Mesenchymal stem cell (in vitro differentiated cells and primary cell): ENCODE results near the gene PTPRS.
"Not testable (repeated sequence)": the region's sequence is repeated elsewhere in the genome, so short reads cannot be mapped to it uniquely, and the experiment has no call there.

Experiments used
- DNase-seq: peaks from one replicate; pipeline ENCODE4 v3.0.0-alpha.2; 2013
- H2AFZ ChIP-seq: one replicate; pipeline ENCODE4 v1.6.1; 2013; ENCODE audit warnings: low read depth, mild to moderate bottlenecking, control low read depth, inconsistent platforms, low read length, moderate library complexity
- H2AK5ac ChIP-seq: 2 replicates; pipeline ENCODE4 v1.6.1; 2013; ENCODE audit warnings: low read length, moderate library complexity, mild to moderate bottlenecking, inconsistent platforms; ENCODE audit not compliant: severe bottlenecking
- H2BK120ac ChIP-seq: one replicate; pipeline ENCODE4 v1.6.1; 2013; ENCODE audit warnings: low read depth, mild to moderate bottlenecking, inconsistent platforms, low read length, moderate library complexity
- H2BK12ac ChIP-seq, 2 experiments: one replicate each; pipeline ENCODE4 v1.6.1; 2013; ENCODE audit warnings: inconsistent platforms in 2 of 2, low read length in 2 of 2, mild to moderate bottlenecking in 2 of 2, moderate library complexity in 2 of 2, control low read depth in 1 of 2
- H2BK15ac ChIP-seq: one replicate; pipeline ENCODE4 v1.6.1; 2013; ENCODE audit warnings: mild to moderate bottlenecking, low read depth, inconsistent platforms; ENCODE audit not compliant: poor library complexity, severe bottlenecking
- H2BK5ac ChIP-seq: 2 replicates; pipeline ENCODE4 v1.6.1; 2013; ENCODE audit warnings: low read depth, mild to moderate bottlenecking, low read length, control low read depth, inconsistent platforms; ENCODE audit not compliant: poor library complexity, severe bottlenecking
- H3K14ac ChIP-seq, 2 experiments: one replicate each; pipeline ENCODE4 v1.6.1; 2013; ENCODE audit warnings: inconsistent platforms in 2 of 2, low read length in 2 of 2, control low read depth in 1 of 2, mild to moderate bottlenecking in 1 of 2, moderate library complexity in 1 of 2
- H3K18ac ChIP-seq, 2 experiments: one replicate each; pipeline ENCODE4 v1.6.1; 2013; ENCODE audit warnings: inconsistent platforms in 2 of 2, low read length in 2 of 2, control low read depth in 1 of 2, low read depth in 1 of 2, mild to moderate bottlenecking in 1 of 2
- H3K23ac ChIP-seq, 2 experiments: one replicate each; pipeline ENCODE4 v1.6.1; 2013; ENCODE audit warnings: inconsistent platforms in 2 of 2, low read length in 2 of 2, mild to moderate bottlenecking in 2 of 2, moderate library complexity in 2 of 2, control low read depth in 1 of 2
- H3K27ac ChIP-seq: 2 replicates; pipeline ENCODE4 v1.5.1; 2013; ENCODE audit warnings: mild to moderate bottlenecking, moderate library complexity, low read length, control low read depth, inconsistent platforms; ENCODE audit not compliant: poor library complexity, severe bottlenecking
- H3K27me3 ChIP-seq, 2 experiments: 2 replicates each; pipeline versions ENCODE4 v1.6.1 to v1.7.0; 2013; ENCODE audit warnings: low read length in 2 of 2, mild to moderate bottlenecking in 2 of 2, moderate library complexity in 2 of 2, control low read depth in 1 of 2, inconsistent platforms in 1 of 2; ENCODE audit not compliant: control insufficient read depth in 1 of 2, insufficient read depth in 1 of 2
- H3K36me3 ChIP-seq, 2 experiments: 2 replicates each; pipeline versions ENCODE4 v1.6.1 to v1.7.0; 2013; ENCODE audit warnings: low read length in 2 of 2, control low read depth in 1 of 2, inconsistent platforms in 1 of 2, low read depth in 1 of 2, mild to moderate bottlenecking in 1 of 2; ENCODE audit not compliant: insufficient read depth in 2 of 2, control insufficient read depth in 1 of 2
- H3K4ac ChIP-seq, 2 experiments: one replicate each; pipeline ENCODE4 v1.6.1; 2013; ENCODE audit warnings: inconsistent platforms in 2 of 2, low read length in 2 of 2, mild to moderate bottlenecking in 2 of 2, moderate library complexity in 2 of 2, control low read depth in 1 of 2, low read depth in 1 of 2
- H3K4me1 ChIP-seq: 2 replicates; pipeline ENCODE4 v1.6.1; 2013; ENCODE audit warnings: low read depth, low read length, control low read depth; ENCODE audit not compliant: control insufficient read depth, insufficient read depth
- H3K4me2 ChIP-seq: 2 replicates; pipeline ENCODE4 v1.6.1; 2013; ENCODE audit warnings: low read length, mild to moderate bottlenecking, inconsistent platforms; ENCODE audit not compliant: poor library complexity, severe bottlenecking
- H3K4me3 ChIP-seq, 2 experiments: 2 replicates each; pipeline versions ENCODE4 v1.5.1 to v1.7.0; 2013; ENCODE audit warnings: low read length in 2 of 2, mild to moderate bottlenecking in 2 of 2, control low read depth in 1 of 2, low read depth in 1 of 2; ENCODE audit not compliant: insufficient read depth in 1 of 2
- H3K79me1 ChIP-seq: replicated peaks from 2 replicates; pipeline ENCODE4 v1.6.1; 2013; ENCODE audit warnings: mild to moderate bottlenecking, control low read depth, low read length, inconsistent platforms; ENCODE audit not compliant: poor library complexity, severe bottlenecking
- H3K9ac ChIP-seq: 2 replicates; pipeline ENCODE4 v1.7.0; 2013; ENCODE audit warnings: mild to moderate bottlenecking, low read length, moderate library complexity
- H3K9me3 ChIP-seq: 2 replicates; pipeline ENCODE4 v1.7.0; 2013; ENCODE audit warnings: mild to moderate bottlenecking, low read length; ENCODE audit not compliant: control insufficient read depth
- H4K8ac ChIP-seq: one replicate; pipeline ENCODE4 v1.6.1; 2013; ENCODE audit warnings: inconsistent platforms, mild to moderate bottlenecking, low read length, moderate library complexity
- H4K91ac ChIP-seq: one replicate; pipeline ENCODE4 v1.6.1; 2013; ENCODE audit warnings: mild to moderate bottlenecking, low read length, inconsistent platforms
- WGBS: methylation state at CpG from one replicate; pipeline ENCODE4 v1.1.7; 2013; ENCODE audit warnings: mixed read lengths; 5-methylcytosine and 5-hydroxymethylcytosine counted together

PTPRS gene

GRCh38 chr19:5364674-5365073 is 24.1 kb upstream of the PTPRS start:
- WGBS, result 49% methylated on average over 6 of the region's 7 CpGs
- H3K79me1 ChIP-seq, result no peaks in the 10 kb centered on the region
- no peak overlapping the region for H2AFZ ChIP-seq
- peaks cover 3% of the 10 kb centered on the region for H3K9me3 ChIP-seq
- DNase-seq, result no peak
- H2BK120ac ChIP-seq, result no peak overlapping the region
- no peak overlapping the region for H3K27ac ChIP-seq
- H4K91ac ChIP-seq, result no peak overlapping the region
- H2BK5ac ChIP-seq, result no peak overlapping the region
- no peak overlapping the region for H4K8ac ChIP-seq
- H3K4me3 ChIP-seq, result no peak overlapping the region
- H3K4me2 ChIP-seq, result no peak overlapping the region
- H3K4ac ChIP-seq, result no peak overlapping the region
- H3K36me3 ChIP-seq, result no peaks in the 10 kb centered on the region
- no peak overlapping the region for H2BK12ac ChIP-seq
- H3K9ac ChIP-seq, result no peak overlapping the region
- H3K23ac ChIP-seq, result no peak overlapping the region
- no peak overlapping the region for H2BK15ac ChIP-seq
- H3K4me1 ChIP-seq, result no peaks in the 10 kb centered on the region
- H3K27me3 ChIP-seq, result peaks cover 20 to 39% of the 10 kb centered on the region in 2 experiments
- H2AK5ac ChIP-seq, result no peak overlapping the region
- no peak overlapping the region for H3K14ac ChIP-seq
- H3K18ac ChIP-seq, result no peak overlapping the region

- not testable (repeated sequence) for H2BK5ac ChIP-seq, DNase-seq, H2BK120ac ChIP-seq, H4K8ac ChIP-seq, H2AK5ac ChIP-seq, H3K23ac ChIP-seq, H3K4ac ChIP-seq, H4K91ac ChIP-seq, H3K14ac ChIP-seq, H3K36me3 ChIP-seq, H3K27ac ChIP-seq, H3K4me1 ChIP-seq, H3K4me2 ChIP-seq, H3K4me3 ChIP-seq, H3K9me3 ChIP-seq, H2BK12ac ChIP-seq, H3K9ac ChIP-seq, H2BK15ac ChIP-seq, H3K79me1 ChIP-seq, H3K18ac ChIP-seq, H2AFZ ChIP-seq
- 84% methylated on average over 8 of the region's 9 CpGs for WGBS
- peaks cover 29 to 64% of the 10 kb centered on the region in 2 experiments for H3K27me3 ChIP-seq
Observed at GRCh38 chr19:5361839-5362238, 21.2 kb upstream of the PTPRS start.

- H2AFZ ChIP-seq, result no peak overlapping the region
- H2BK15ac ChIP-seq, result no peak overlapping the region
- H2BK5ac ChIP-seq, result no peak overlapping the region
- WGBS, result 95% methylated on average over 3 of the region's 4 CpGs
- no peak for DNase-seq
- H3K9ac ChIP-seq, result no peak overlapping the region
- no peak overlapping the region for H3K23ac ChIP-seq
- no peak overlapping the region for H3K14ac ChIP-seq
- no peak overlapping the region for H4K8ac ChIP-seq
- no peak overlapping the region for H2BK120ac ChIP-seq
- no peak overlapping the region for H3K18ac ChIP-seq
- H2AK5ac ChIP-seq, result no peak overlapping the region
- H3K27ac ChIP-seq, result no peak overlapping the region
- no peak overlapping the region for H4K91ac ChIP-seq
- H3K27me3 ChIP-seq, result peaks cover 28 to 64% of the 10 kb centered on the region in 2 experiments
- H3K4me1 ChIP-seq, result no peaks in the 10 kb centered on the region
- no peaks in the 10 kb centered on the region for H3K79me1 ChIP-seq
- no peak overlapping the region for H3K4ac ChIP-seq
- H3K36me3 ChIP-seq, result no peaks in the 10 kb centered on the region
- no peak overlapping the region for H2BK12ac ChIP-seq
- H3K4me3 ChIP-seq, result no peak overlapping the region
- no peak overlapping the region for H3K4me2 ChIP-seq
- no peaks in the 10 kb centered on the region for H3K9me3 ChIP-seq
Observed at GRCh38 chr19:5361407-5361806, 20.8 kb upstream of the PTPRS start.

- Histone ChIP-seq H4K8ac (no peak overlapping the region), H3K23ac (no peak overlapping the region)
Observed at GRCh38 chr19:5360003-5360780, 19.6 kb upstream of the PTPRS start.

More at GRCh38 chr19:5360003-5360780, 19.6 kb upstream of the PTPRS start:
- Histone ChIP-seq H3K18ac (no peak overlapping the region), H3K4me3 (no peak overlapping the region), H3K4me1 (no peaks in the 10 kb centered on the region), H2BK5ac (no peak overlapping the region), H3K14ac (no peak overlapping the region), H4K91ac (no peak overlapping the region), H3K36me3 (no peaks in the 10 kb centered on the region), H3K9ac (no peak overlapping the region), H2BK12ac (no peak overlapping the region), H3K27ac (no peak overlapping the region), H3K79me1 (no peaks in the 10 kb centered on the region), H2AK5ac (no peak overlapping the region), H3K4me2 (no peak overlapping the region), H2BK15ac (no peak overlapping the region), H3K4ac (no peak overlapping the region), H2BK120ac (no peak overlapping the region), H3K9me3 (no peaks in the 10 kb centered on the region), H3K27me3 (peaks cover 35 to 70% of the 10 kb centered on the region in 2 experiments), H2AFZ (no peak overlapping the region)
- 77% methylated on average over 9 of the region's 9 CpGs for WGBS
- no peak for DNase-seq
